ENCODE results near the gene DZIP3. TPM values are rescaled to one million over a fixed set of nuclear protein-coding genes. Genes with fewer than 3 reads are reported as not detected.

Gene DZIP3
- total and polyA plus RNA-seq, 11 donors = 3.8 to 24.9 (median 15.6) TPM

GRCh38 chr3:108599677-108600409, 10.3 kb downstream of the DZIP3 start:
- intact Hi-C loops (cut with DNase I) = no loop called here
- no peak for DNase-seq
- H3K4me3 ChIP-seq = no peak overlapping the region
- TF ChIP-seq, protein P1, sequence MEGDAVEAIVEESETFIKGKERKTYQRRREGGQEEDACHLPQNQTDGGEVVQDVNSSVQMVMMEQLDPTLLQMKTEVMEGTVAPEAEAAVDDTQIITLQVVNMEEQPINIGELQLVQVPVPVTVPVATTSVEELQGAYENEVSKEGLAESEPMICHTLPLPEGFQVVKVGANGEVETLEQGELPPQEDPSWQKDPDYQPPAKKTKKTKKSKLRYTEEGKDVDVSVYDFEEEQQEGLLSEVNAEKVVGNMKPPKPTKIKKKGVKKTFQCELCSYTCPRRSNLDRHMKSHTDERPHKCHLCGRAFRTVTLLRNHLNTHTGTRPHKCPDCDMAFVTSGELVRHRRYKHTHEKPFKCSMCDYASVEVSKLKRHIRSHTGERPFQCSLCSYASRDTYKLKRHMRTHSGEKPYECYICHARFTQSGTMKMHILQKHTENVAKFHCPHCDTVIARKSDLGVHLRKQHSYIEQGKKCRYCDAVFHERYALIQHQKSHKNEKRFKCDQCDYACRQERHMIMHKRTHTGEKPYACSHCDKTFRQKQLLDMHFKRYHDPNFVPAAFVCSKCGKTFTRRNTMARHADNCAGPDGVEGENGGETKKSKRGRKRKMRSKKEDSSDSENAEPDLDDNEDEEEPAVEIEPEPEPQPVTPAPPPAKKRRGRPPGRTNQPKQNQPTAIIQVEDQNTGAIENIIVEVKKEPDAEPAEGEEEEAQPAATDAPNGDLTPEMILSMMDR (IDR thresholded peaks at IDR 0.05) = no peak
- no peak for TF ChIP-seq POLR2A (IDR thresholded peaks at IDR 0.05)
- peaks cover 0 to 42% (median 10%) of the 10 kb centered on the region in 12 donors for H3K4me1 ChIP-seq
- no peaks in the 10 kb centered on the region for H3K9me3 ChIP-seq
- ATAC-seq = no peak
- H3K27ac ChIP-seq = no peak overlapping the region
- no peaks in the 10 kb centered on the region for H3K36me3 ChIP-seq
- H3K27me3 ChIP-seq = no peaks in the 10 kb centered on the region
- WGBS, 4 donors = 85 to 95% (median 88%) methylated on average over 1 of the region's 1 CpG

GRCh38 chr3:108602249-108602934, 12.9 kb downstream of the DZIP3 start:
- TF ChIP-seq, protein P1 (IDR thresholded peaks at IDR 0.05) = no peak
- no peak for TF ChIP-seq POLR2A (IDR thresholded peaks at IDR 0.05)
- Histone ChIP-seq H3K9me3 (no peaks in the 10 kb centered on the region), H3K4me3 (peak overlapping the region in 1 of 12 donors; percentile 4), H3K27ac (peak overlapping the region in 2 of 12 donors; percentile 20 to 44), H3K36me3 (no peaks in the 10 kb centered on the region), H3K4me1 (peaks cover 0 to 33% (median 10%) of the 10 kb centered on the region in 12 donors), H3K27me3 (no peaks in the 10 kb centered on the region)
- no peak for DNase-seq
- WGBS, 4 donors = 35 to 53% (median 48%) methylated on average over 5 of the region's 5 CpGs
- intact Hi-C loops (cut with DNase I) = no loop called here
- ATAC-seq = peak in 3 of 4 donors; percentile 72 to 77 (median 74)

DNA sequence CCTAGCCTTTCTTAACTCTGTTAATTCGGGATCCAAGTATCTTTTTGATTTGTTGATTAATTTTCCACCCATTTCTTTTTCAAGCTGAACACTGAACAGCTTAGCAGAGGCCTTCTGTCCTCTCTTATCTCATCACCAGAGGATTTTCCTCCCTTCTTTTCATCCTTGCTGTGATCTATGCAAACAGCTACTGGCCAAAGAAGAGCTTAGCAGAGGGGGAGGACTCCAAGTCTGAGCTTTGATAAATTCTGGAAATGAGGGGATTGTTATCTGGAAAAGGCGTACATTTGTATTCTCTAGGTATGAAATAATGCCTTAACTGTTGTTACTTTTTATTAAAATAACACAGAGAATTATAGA, 13.4 kb downstream of the DZIP3 start:
- no peak for ATAC-seq

DNA sequence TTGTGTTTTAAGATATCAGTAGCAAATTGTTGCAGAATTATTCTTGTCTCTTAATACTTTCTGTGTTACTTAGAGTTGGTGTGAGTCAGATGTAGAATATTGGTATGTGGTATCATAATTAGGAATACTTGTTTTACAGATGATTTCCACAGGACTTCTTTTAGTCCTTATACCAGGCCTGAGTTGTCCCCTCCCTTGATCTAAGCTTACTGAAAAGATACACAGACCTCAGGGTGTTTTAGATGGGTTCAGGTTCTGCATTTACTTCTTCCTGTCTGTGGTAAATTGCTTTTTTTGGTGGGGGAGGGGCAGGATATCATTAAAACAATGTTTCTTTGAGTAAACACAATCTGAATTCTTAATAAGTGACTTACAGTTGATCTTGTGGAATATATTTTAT, 14.2 kb downstream of the DZIP3 start:
- Histone ChIP-seq H3K4me1 (peaks cover 0 to 30% (median 10%) of the 10 kb centered on the region in 12 donors), H3K36me3 (peaks cover 0 to 6% (median 0%) of the 10 kb centered on the region in 9 donors), H3K27me3 (no peaks in the 10 kb centered on the region), H3K27ac (peak overlapping the region in 1 of 12 donors; percentile 44), H3K4me3 (no peak overlapping the region), H3K9me3 (no peaks in the 10 kb centered on the region)
- intact Hi-C loops (cut with DNase I) = no loop called here
- no peak for ATAC-seq
- no peak for DNase-seq
- TF ChIP-seq, protein P1 (IDR thresholded peaks at IDR 0.05) = no peak
- TF ChIP-seq POLR2A (IDR thresholded peaks at IDR 0.05) = no peak

More for the DNA sequence above, 13.4 kb downstream of the DZIP3 start:
- no peaks in the 10 kb centered on the region for H3K36me3 ChIP-seq
- H3K27me3 ChIP-seq = no peaks in the 10 kb centered on the region
- H3K9me3 ChIP-seq = no peaks in the 10 kb centered on the region
- intact Hi-C loops (cut with DNase I) = no loop called here
- TF ChIP-seq, protein P1 (IDR thresholded peaks at IDR 0.05) = no peak
- TF ChIP-seq POLR2A (IDR thresholded peaks at IDR 0.05) = no peak
- peak overlapping the region in 1 of 12 donors; percentile 4 for H3K4me3 ChIP-seq
- H3K4me1 ChIP-seq = peaks cover 0 to 30% (median 10%) of the 10 kb centered on the region in 12 donors
- H3K27ac ChIP-seq = peak overlapping the region in 2 of 12 donors; percentile 20 to 44
- DNase-seq = no peak
- WGBS, 4 donors = 72 to 77% (median 73%) methylated on average over 2 of the region's 2 CpGs

All from heart left ventricle (tissue), 16 donors.